Naive thymus-derived CD8-positive, alpha-beta T cell (primary cell): ENCODE data around the gene SYCE3. TPM values are rescaled to one million over a fixed set of nuclear protein-coding genes. Genes with fewer than 3 reads are reported as not detected.

Source experiments
- ATAC-seq, 2 donors: fragments of 150-1000 bp; cut with Tn5 transposase in 1 of 2; sonication (Bioruptor Pico), chemical (Tn5 transposase) in 1 of 2; 1 replicate in 1 of 2; 2 replicates in 1 of 2; pipeline ENCODE4 v1.10.0; 2021; ENCODE audit warnings: mild to moderate bottlenecking in 2 of 2, moderate library complexity in 2 of 2
- POLR2A ChIA-PET: fragments of 350-600 bp; sonication (Branson Sonifier 250); formaldehyde crosslinking; loops from one replicate; lab custom pipeline; 2021; ENCODE audit warnings: antibody characterized with exemption; lab: Charles Lee
- DNase-seq, 10 donors: peaks; one replicate each; pipeline versions ENCODE4 v3.0.0 to v3.0.0-alpha.2; 2020 to 2022
- H3K27ac Mint-ChIP-seq, 10 donors: one replicate each; pipeline ENCODE4 v1.8.0; 2020 to 2022; ENCODE audit warnings: mild to moderate bottlenecking in 10 of 10, mixed read lengths in 10 of 10, moderate library complexity in 4 of 10, inconsistent platforms in 1 of 10
- H3K27me3 Mint-ChIP-seq, 5 donors: one replicate each; pipeline ENCODE4 v1.8.0; 2021 to 2022; ENCODE audit warnings: mixed read lengths in 5 of 5
- H3K36me3 Mint-ChIP-seq, 3 donors: one replicate each; pipeline ENCODE4 v1.8.0; 2020 to 2022; ENCODE audit warnings: mixed read lengths in 3 of 3, mild to moderate bottlenecking in 2 of 3, inconsistent platforms in 1 of 3
- H3K4me1 Mint-ChIP-seq, 4 donors: one replicate each; pipeline ENCODE4 v1.8.0; 2021 to 2022; ENCODE audit warnings: mixed read lengths in 4 of 4
- H3K4me3 Mint-ChIP-seq, 10 donors: one replicate each; pipeline ENCODE4 v1.8.0; 2020 to 2022; ENCODE audit warnings: mild to moderate bottlenecking in 10 of 10, mixed read lengths in 10 of 10, moderate library complexity in 6 of 10, inconsistent platforms in 1 of 10
- H3K9me3 Mint-ChIP-seq, 9 donors: one replicate each; pipeline ENCODE4 v1.8.0; 2020 to 2022; ENCODE audit warnings: mixed read lengths in 9 of 9, mild to moderate bottlenecking in 3 of 9, inconsistent platforms in 1 of 9, moderate library complexity in 1 of 9
- polyA plus RNA-seq, 3 donors: library from polyadenylated mRNA; unstranded; fragments of 300-500 nt; fragmentation: Illumina TruSeq; gene quantifications; one replicate each; pipeline ENCODE4 v1.2.3, GENCODE V29; 2021
- total RNA-seq, 8 experiments: library from RNA in 2 of 8; stranded (reverse) in 2 of 8; gene quantifications; one replicate each; pipeline ENCODE4 v1.2.3 and lab custom pipeline; 2021 to 2026

SYCE3 gene
- total and polyA plus RNA-seq, 5 experiments from 2014 or later = not detected

DNA sequence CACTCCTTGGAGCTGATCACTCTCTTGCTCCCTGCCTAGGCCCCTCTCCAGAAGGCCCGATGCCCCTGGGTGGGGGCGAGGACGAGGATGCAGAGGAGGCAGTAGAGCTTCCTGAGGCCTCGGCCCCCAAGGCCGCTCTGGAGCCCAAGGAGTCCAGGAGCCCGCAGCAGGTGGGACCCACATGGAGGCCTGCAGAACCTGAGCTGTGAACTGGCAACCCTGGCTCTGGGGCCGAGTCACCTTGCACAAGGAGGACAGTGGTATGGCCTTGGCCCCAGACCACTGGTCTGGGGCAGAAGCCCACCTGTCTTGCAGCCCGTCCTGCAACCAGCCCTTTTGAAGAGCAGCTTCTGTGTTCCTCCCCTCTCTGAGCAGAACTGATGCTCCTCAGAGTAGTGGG is 43.6 kb downstream of the SYCE3 start:
- H3K27ac Mint-ChIP-seq = no peak overlapping the region
- ATAC-seq = no peak
- H3K36me3 Mint-ChIP-seq = peaks cover 0 to 42% (median 3%) of the 10 kb centered on the region in 3 donors
- DNase-seq = no peak
- peaks cover 8 to 24% (median 13%) of the 10 kb centered on the region in 4 donors for H3K4me1 Mint-ChIP-seq
- POLR2A ChIA-PET = interaction anchor here (1.0 to 1.1 kb wide), 2 partner anchors 10 to 12 kb away, joined by 5 to 8 read pairs; partner anchors contain the start of genes LMF2 and NCAPH2
- H3K9me3 Mint-ChIP-seq = no peaks in the 10 kb centered on the region
- H3K4me3 Mint-ChIP-seq = no peak overlapping the region
- H3K27me3 Mint-ChIP-seq = no peaks in the 10 kb centered on the region

DNA sequence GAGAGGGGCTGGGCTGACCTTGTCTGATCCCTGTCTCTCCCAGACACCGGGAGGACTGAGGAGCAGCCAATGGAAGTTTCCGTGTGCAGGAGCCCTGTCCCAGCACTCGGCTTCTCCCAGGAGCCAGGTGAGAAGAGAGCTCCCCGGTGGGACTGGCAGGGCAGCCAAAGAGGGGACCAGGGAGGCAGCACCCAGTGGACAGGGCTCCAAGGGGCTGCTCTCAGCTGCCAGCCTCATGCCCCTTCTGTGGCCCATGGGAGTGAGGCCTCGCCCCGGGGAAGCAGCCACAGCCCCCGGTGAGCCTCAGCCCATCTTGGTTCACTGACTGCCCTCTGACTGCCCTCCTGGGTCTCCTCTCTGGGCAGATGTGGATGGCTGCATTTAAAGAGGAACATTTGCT is 44.1 kb downstream of the SYCE3 start:
- Mint-ChIP-seq H3K27ac (no peak overlapping the region), H3K4me3 (no peak overlapping the region), H3K9me3 (no peaks in the 10 kb centered on the region), H3K36me3 (peaks cover 0 to 42% (median 3%) of the 10 kb centered on the region in 3 donors), H3K4me1 (peaks cover 8 to 24% (median 15%) of the 10 kb centered on the region in 4 donors), H3K27me3 (no peaks in the 10 kb centered on the region)
- no peak for ATAC-seq
- POLR2A ChIA-PET = interaction anchor here (1.1 to 1.2 kb wide), 2 partner anchors 12 to 20 kb away, joined by 3 to 8 read pairs; partner anchors contain the start of genes LMF2 and NCAPH2
- DNase-seq = no peak

DNA sequence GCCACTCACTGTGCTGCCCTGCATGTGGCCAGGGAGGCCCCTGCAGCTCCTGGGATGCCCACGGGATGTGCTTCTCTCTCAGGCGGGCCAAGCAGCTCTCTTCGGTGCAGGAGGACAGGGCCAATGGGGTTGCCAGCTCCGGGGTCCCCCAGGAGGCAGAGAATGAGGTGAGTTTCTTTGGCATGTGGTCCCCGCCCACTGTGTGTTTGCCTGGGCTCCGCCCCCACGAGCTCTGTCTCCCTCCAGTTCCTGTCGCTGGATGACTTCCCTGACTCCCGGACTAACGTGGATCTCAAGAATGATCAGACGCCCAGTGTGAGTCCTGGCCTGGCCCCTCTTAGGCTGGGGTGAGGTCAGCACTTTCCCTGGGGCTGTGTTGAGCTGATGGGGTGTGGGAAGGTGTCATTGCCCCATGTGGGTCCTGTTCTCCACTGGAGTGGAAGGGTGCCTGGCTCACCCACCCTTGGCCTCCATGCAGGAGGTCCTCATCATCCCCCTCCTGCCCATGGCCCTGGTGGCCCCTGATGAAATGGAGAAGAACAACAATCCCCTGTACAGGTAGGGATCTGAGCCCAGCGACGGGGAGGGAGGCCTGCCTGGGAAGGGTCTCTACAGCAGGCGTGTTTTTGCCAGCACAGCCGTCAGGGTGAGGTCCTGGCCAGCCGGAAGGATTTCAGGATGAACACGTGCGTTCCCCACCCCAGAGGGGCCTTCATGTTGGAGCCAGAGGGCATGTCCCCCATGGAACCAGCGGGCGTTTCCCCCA is 45.0 kb downstream of the SYCE3 start:
- no peaks in the 10 kb centered on the region for H3K9me3 Mint-ChIP-seq

DNA sequence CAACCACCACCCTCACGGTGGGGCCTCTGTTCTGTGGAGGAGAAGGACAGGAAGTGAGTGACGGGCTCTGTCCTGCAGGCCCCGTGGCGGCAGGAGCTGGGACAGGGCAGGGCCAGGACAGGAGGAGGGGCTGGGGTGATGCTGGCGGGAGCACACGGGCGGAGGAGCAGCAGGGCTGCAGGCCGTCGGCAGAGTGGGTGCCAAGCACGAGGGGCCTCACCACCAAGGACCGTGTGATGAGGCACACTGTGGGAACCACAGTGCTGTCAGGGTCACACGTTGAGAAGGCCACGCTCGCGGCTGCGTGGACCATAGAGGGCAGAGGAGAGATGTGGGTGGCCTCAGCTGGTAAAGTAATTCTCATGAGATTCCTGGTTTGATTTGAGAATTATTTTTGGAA is 45.8 kb downstream of the SYCE3 start:
- Mint-ChIP-seq H3K36me3 (peaks cover 0 to 45% (median 3%) of the 10 kb centered on the region in 3 donors), H3K4me1 (peaks cover 9 to 24% (median 15%) of the 10 kb centered on the region in 4 donors), H3K9me3 (no peaks in the 10 kb centered on the region), H3K27me3 (no peaks in the 10 kb centered on the region), H3K4me3 (no peak overlapping the region), H3K27ac (no peak overlapping the region)
- POLR2A ChIA-PET = interaction anchor here (0.6 to 1.2 kb wide), 2 partner anchors 9 to 65 kb away, joined by 3 to 7 read pairs; partner anchors contain the start of gene SCO2
- ATAC-seq (no peak), DNase-seq (no peak)

More for the DNA sequence above, 45.0 kb downstream of the SYCE3 start:
- POLR2A ChIA-PET = interaction anchor here (1.2 kb wide), 2 partner anchors 8 to 20 kb away, joined by 3 read pairs; partner anchors contain the start of gene SCO2
- no peak for DNase-seq
- Mint-ChIP-seq H3K27me3 (no peaks in the 10 kb centered on the region), H3K27ac (no peak overlapping the region), H3K36me3 (peaks cover 0 to 41% (median 3%) of the 10 kb centered on the region in 3 donors), H3K4me1 (peaks cover 7 to 20% (median 15%) of the 10 kb centered on the region in 4 donors), H3K4me3 (no peak overlapping the region)
- ATAC-seq = no peak

DNA sequence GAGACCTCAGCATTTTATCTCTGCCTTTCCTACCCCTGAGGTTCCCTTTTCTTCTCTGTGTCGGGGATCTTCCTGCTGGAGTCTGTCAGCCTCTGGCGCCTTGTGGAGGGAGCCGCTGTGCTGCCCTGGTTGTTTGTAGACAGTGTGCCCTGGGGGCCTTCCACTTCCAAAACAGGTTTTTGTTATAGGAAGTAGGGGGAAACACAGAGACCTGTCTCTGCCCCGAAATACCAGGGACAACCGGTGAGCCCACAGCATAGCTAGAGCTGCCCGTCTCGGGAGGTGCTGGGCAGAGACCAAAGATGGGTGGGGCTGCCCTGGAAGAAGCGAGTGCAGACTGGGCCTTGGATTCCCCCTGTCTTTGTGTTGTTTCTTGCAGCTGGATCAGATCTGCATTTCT is 46.7 kb downstream of the SYCE3 start:
- H3K4me3 Mint-ChIP-seq = no peak overlapping the region
- POLR2A ChIA-PET = interaction anchor here (0.7 to 2.2 kb wide), 4 partner anchors 9 to 265 kb away, joined by 3 to 10 read pairs (median 4); partner anchors contain the start of genes HDAC10, SCO2 and TYMP
- H3K9me3 Mint-ChIP-seq = no peaks in the 10 kb centered on the region
- H3K36me3 Mint-ChIP-seq = peaks cover 0 to 46% (median 3%) of the 10 kb centered on the region in 3 donors
- ATAC-seq (no peak), DNase-seq (no peak)
- H3K4me1 Mint-ChIP-seq = peaks cover 9 to 24% (median 15%) of the 10 kb centered on the region in 4 donors
- no peaks in the 10 kb centered on the region for H3K27me3 Mint-ChIP-seq
- H3K27ac Mint-ChIP-seq = no peak overlapping the region

DNA sequence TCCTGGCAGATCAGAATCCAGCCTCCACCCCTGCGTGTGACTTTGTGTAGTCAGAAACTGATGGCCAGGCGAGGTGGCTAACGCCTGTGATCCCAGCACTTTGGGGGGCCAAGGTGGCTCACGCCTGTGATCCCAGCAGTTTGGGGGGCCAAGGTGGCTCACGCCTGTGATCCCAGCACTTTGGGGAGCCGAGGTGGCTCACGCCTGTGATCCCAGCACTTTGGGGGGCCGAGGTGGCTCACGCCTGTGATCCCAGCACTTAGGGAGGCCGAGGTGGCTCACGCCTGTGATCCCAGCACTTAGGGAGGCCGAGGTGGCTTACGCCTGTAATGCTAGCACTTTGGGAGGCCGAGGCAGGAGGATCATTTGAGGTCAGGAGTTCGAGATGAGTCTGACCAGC is 49.5 kb downstream of the SYCE3 start:
- Mint-ChIP-seq H3K27me3 (no peaks in the 10 kb centered on the region), H3K4me3 (no peak overlapping the region), H3K36me3 (peaks cover 0 to 29% (median 2%) of the 10 kb centered on the region in 3 donors), H3K9me3 (no peaks in the 10 kb centered on the region), H3K4me1 (peaks cover 14 to 37% (median 25%) of the 10 kb centered on the region in 4 donors), H3K27ac (no peak overlapping the region)
- POLR2A ChIA-PET = interaction anchor here (0.5 to 0.7 kb wide), 2 partner anchors 12 to 115 kb away, joined by 3 to 5 read pairs; partner anchors contain the start of gene SCO2
- ATAC-seq = no peak
- DNase-seq = no peak

DNA sequence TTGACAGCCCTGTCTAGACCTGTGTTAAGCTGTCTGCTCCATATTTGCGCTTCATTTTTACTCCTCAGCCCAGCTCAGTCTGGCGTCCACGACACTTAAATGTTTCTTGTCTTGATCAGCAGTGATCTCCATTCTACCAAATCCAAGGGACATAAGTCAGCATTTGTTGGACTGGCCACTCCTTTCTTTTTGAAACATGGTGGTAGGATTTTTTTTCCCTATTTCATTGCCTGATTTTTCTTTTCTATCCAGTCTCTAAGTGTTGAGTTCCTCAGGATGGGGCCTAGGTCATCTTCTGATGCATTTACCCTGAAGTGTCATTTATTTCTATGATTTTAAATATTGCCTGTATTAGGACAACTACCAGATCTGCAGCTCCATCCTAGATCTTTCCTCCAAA is 53.8 kb downstream of the SYCE3 start:
- H3K4me3 Mint-ChIP-seq = peak overlapping the region; percentile 87 to 96 (median 94)
- H3K4me1 Mint-ChIP-seq = peaks cover 5 to 25% (median 16%) of the 10 kb centered on the region in 4 donors
- DNase-seq (no peak), ATAC-seq (no peak)
- POLR2A ChIA-PET = interaction anchor here (1.3 to 7.9 kb wide), 14 partner anchors 10 to 308 kb away, joined by 3 to 128 read pairs (median 5); partner anchors contain the start of genes ARSA, CHKB, SCO2 and SELENOO
- no peaks in the 10 kb centered on the region for H3K27me3 Mint-ChIP-seq
- H3K27ac Mint-ChIP-seq = peak overlapping the region; percentile 85 to 100 (median 96)
- no peaks in the 10 kb centered on the region for H3K9me3 Mint-ChIP-seq
- peaks cover 0 to 14% (median 0%) of the 10 kb centered on the region in 3 donors for H3K36me3 Mint-ChIP-seq

DNA sequence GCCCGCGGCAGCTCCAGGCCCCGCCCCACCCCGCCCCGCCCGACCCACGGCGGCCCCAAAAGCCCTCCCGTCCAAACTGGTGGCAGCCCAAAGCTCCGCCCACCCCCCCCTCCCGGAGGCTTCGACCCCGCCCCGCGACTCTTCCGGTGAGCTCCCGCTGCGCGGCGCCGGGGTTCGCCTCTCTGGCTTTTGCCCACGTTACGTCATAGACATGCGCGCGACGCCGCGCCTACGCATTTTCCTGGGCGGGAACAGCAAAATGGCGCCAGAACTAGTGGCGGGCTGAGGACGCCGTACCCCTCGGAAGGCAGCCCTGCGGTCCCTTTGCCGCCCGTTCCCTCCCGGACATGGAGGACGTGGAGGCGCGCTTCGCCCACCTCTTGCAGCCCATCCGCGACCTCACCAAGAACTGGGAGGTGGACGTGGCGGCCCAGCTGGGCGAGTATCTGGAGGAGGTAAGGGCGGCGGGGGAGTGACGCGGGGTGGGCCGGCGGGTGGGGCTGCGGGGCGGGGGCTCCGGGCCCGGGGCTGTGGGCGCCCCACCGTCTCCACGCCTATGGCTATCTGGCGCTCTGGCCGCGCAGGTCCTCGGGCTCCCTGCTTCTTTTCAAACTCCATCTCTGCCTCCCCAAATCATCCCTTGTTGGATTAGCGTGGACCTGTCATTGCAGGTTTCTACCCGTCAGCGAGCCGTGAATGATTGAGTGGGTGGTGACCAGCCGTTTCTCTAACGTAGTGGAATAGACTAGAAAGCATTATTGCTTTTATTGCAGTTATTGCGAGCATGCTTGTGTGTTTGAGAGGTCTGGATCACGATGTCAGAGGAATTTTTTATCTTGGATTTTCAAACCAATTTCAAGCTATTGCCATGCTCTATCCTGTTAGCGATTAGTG is 54.5 kb downstream of the SYCE3 start, which contains the start of gene NCAPH2:
NCAPH2 (plus strand) TSS at position 234 of the 894 bp plus-strand sequence; CDS start at position 348, 114 bp downstream.
- POLR2A ChIA-PET = interaction anchor here (0.6 to 7.9 kb wide), 33 partner anchors 10 to 307 kb away, joined by 3 to 128 read pairs (median 4); partner anchors contain the start of genes ARSA, CHKB, DENND6B and SCO2
- ATAC-seq (peak; percentile 73 to 77), DNase-seq (peak in 8 of 10 donors; percentile 95 to 98 (median 97))
- H3K36me3 Mint-ChIP-seq = peaks cover 0 to 14% (median 0%) of the 10 kb centered on the region in 3 donors
- H3K27ac Mint-ChIP-seq = peak within 1 kb of the TSS; percentile 85 to 100 (median 96)
- peaks cover 2 to 25% (median 16%) of the 10 kb centered on the region in 4 donors for H3K4me1 Mint-ChIP-seq
- no peaks in the 10 kb centered on the region for H3K9me3 Mint-ChIP-seq
- no peaks in the 10 kb centered on the region for H3K27me3 Mint-ChIP-seq
- peak within 1 kb of the TSS; percentile 90 to 96 (median 94) for H3K4me3 Mint-ChIP-seq

DNA sequence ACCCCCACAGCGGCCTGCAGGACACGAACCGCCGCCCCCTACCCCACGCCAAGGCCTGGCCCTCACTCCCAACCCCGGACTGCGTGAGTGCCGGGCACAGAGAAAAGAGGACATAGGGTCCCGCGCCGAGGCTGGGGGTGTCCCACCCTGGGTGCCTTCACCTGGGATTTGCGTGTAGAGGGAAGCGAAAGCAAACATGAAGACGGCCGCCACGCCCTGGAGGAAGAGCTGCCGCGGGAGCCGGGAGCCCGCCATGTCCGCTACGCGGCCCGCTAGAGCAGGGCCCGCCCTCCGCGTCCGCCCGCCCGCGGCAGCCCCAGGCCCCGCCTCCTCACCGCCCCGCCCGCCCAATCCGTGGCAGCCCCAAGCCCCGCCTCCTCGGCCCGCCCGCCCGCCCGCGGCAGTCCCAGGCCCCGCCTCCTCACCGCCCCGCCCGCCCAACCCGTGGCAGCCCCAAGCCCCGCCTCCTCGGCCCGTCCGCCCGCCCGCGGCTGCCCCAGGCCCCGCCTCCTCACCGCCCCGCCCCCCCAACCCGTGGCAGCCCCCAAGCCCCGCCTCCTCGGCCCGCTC is 55.2 kb downstream of the SYCE3 start, which contains the start of gene LMF2:
LMF2 (minus strand) TSS at position 282 of the 570 bp plus-strand sequence; CDS start at position 255, 27 bp downstream.
- POLR2A ChIA-PET = interaction anchor here (0.6 to 7.9 kb wide), 33 partner anchors 9 to 306 kb away, joined by 3 to 128 read pairs (median 4); partner anchors contain the start of genes ARSA, CHKB, DENND6B and SCO2
- Mint-ChIP-seq H3K27me3 (no peaks in the 10 kb centered on the region), H3K4me3 (peak within 1 kb of the TSS; percentile 90 to 96 (median 94)), H3K36me3 (peaks cover 0 to 10% (median 0%) of the 10 kb centered on the region in 3 donors), H3K4me1 (peaks cover 2 to 23% (median 16%) of the 10 kb centered on the region in 4 donors), H3K27ac (peak within 1 kb of the TSS; percentile 85 to 100 (median 96)), H3K9me3 (no peaks in the 10 kb centered on the region)
- DNase-seq (peak; percentile 80 to 96 (median 90)), ATAC-seq (peak; percentile 79 to 85)

DNA sequence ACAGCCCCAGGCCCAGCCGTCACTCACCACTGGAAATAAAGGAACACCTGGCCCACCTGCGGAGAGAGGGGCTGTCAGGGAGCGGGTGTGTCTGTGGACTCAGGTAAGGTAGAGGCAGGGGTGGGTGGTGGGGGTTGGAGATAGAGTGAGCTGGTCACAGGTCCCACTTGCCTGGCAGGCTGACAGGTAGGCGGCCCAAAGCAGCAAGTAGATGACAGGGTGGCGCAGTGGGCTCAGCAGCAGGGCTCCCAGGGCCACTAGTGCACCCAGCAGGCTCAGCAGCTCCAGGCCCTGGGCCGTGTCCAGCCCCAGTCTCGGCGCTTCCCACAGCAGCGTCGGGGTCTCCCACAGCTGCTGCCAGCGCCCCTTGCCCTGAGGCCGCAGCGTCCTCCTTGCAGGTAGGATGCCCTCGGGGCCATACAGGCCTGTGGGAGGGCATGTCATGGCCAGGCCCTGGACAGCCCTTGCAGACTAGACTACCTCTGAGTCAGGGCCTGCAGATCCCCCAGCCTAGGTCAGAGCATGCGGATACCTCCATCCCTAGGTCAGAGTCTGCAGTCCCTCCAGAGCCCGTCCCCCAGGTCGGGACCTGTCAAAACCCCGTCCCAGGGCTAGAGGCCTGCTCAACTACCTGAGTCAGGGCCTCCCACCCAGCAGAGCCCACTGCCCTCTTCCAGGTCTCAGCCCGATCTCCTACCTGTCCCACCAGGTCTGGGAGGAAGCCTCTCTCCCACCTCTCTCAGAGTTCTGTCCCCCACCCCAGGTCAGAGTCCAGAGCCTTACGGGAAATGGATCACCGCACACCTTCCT is 55.9 kb downstream of the SYCE3 start:
- Mint-ChIP-seq H3K9me3 (no peaks in the 10 kb centered on the region), H3K4me3 (peak overlapping the region; percentile 88 to 95 (median 92)), H3K36me3 (peaks cover 0 to 7% (median 0%) of the 10 kb centered on the region in 3 donors), H3K4me1 (peaks cover 2 to 19% (median 15%) of the 10 kb centered on the region in 4 donors), H3K27me3 (no peaks in the 10 kb centered on the region), H3K27ac (peak overlapping the region; percentile 67 to 95 (median 91))
- POLR2A ChIA-PET = interaction anchor here (0.8 to 7.9 kb wide), 13 partner anchors 8 to 261 kb away, joined by 3 to 128 read pairs (median 6); partner anchors contain the start of genes DENND6B, SCO2 and TYMP
- DNase-seq (no peak), ATAC-seq (no peak)
